Breast epithelium (tissue), 3 donors: ENCODE results near the gene PPM1G.

Source experiments
- POLR2A ChIP-seq: fragments of 450-650 bp; IDR thresholded peaks from one replicate; pipeline ENCODE4 v1.6.1; 2016; ENCODE audit warnings: antibody characterized with exemption, mild to moderate bottlenecking, moderate library complexity
- TF ChIP-seq, protein P1 (sequence below), 3 donors: fragments of 450-650 bp; IDR thresholded peaks; one replicate each; pipeline ENCODE4 v1.5.1; 2016 to 2017; ENCODE audit warnings: antibody characterized with exemption in 3 of 3, mild to moderate bottlenecking in 3 of 3, moderate library complexity in 3 of 3

DNA sequence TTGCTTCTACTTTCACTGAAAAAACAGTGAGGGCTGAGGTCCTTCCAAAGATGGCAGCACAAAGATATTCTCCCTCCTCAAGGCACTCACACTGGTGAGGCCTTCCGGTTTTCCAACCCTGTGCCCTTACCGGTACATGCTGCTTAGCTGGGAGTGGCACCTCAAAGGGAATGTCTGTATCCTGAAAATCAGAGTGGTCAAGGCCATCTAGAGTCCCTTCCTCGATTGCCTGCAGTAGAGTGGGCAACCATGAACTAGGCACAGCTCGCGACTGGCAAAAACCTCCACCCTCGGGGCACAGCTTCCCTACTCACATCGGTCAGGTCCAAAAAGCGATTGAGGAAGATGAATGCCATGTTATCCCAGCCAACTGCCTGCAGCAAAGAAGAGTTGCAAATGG, 36.2 kb upstream of the PPM1G start:
- TF ChIP-seq, protein P1, sequence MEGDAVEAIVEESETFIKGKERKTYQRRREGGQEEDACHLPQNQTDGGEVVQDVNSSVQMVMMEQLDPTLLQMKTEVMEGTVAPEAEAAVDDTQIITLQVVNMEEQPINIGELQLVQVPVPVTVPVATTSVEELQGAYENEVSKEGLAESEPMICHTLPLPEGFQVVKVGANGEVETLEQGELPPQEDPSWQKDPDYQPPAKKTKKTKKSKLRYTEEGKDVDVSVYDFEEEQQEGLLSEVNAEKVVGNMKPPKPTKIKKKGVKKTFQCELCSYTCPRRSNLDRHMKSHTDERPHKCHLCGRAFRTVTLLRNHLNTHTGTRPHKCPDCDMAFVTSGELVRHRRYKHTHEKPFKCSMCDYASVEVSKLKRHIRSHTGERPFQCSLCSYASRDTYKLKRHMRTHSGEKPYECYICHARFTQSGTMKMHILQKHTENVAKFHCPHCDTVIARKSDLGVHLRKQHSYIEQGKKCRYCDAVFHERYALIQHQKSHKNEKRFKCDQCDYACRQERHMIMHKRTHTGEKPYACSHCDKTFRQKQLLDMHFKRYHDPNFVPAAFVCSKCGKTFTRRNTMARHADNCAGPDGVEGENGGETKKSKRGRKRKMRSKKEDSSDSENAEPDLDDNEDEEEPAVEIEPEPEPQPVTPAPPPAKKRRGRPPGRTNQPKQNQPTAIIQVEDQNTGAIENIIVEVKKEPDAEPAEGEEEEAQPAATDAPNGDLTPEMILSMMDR (IDR thresholded peaks at IDR 0.05), result no peak
- no peak for TF ChIP-seq POLR2A
